DOHH2 (cell line): ENCODE data around the gene SDF2.

ENCODE experiments used
- CTCF ChIP-seq: fragments of 200-600 bp; sonication (generic); IDR thresholded peaks from one replicate; pipeline ENCODE4 v1.5.1; 2014; ENCODE audit warnings: antibody characterized with exemption, mild to moderate bottlenecking, low read depth, low read length; ENCODE audit not compliant: poor library complexity, severe bottlenecking
- EZH2phosphoT487 ChIP-seq: fragments of 200-600 bp; sonication (generic); IDR thresholded peaks from 2 replicates; pipeline ENCODE4 v1.6.1; 2017; ENCODE audit warnings: borderline replicate concordance, mild to moderate bottlenecking, antibody characterized with exemption, low read length, moderate library complexity, mixed read lengths

- TF ChIP-seq CTCF (peak; percentile 84), EZH2phosphoT487 (no peak)
Observed at GRCh38 chr17:28612936-28613872, 48.5 kb downstream of the SDF2 start.
